DMS53 treated with DMSO at 0.1 percent for 48 hours (cell line): ENCODE data around the gene CAMK2N2.

ENCODE experiments used
- DNase-seq: peaks from one replicate; lab custom pipeline; 2025; ENCODE audit not compliant: unreplicated experiment; lab: John Stamatoyannopoulos, UW

The CAMK2N2 gene

GRCh38 chr3:184240384-184241140, 20.8 kb downstream of the CAMK2N2 start:
- no peak for DNase-seq

- no peak for DNase-seq
Measured at GRCh38 chr3:184239708-184240107, 21.6 kb downstream of the CAMK2N2 start.

- DNase-seq = no peak
Measured at GRCh38 chr3:184239221-184239620, 22.1 kb downstream of the CAMK2N2 start.

GRCh38 chr3:184238246-184238818, 23.0 kb downstream of the CAMK2N2 start:
- DNase-seq = no peak

- no peak for DNase-seq
Measured at GRCh38 chr3:184237807-184238206, 23.5 kb downstream of the CAMK2N2 start.

- DNase-seq = no peak
Measured at GRCh38 chr3:184237211-184237610, 24.1 kb downstream of the CAMK2N2 start.

- no peak for DNase-seq
Measured at GRCh38 chr3:184236636-184237035, 24.7 kb downstream of the CAMK2N2 start.

GRCh38 chr3:184236033-184236410, 25.3 kb downstream of the CAMK2N2 start:
- no peak for DNase-seq

GRCh38 chr3:184235381-184236032, 25.8 kb downstream of the CAMK2N2 start:
- no peak for DNase-seq

- no peak for DNase-seq
Measured at GRCh38 chr3:184234671-184235380, 26.5 kb downstream of the CAMK2N2 start.

- DNase-seq = peak; percentile 27
Measured at GRCh38 chr3:184234224-184234623, 27.1 kb downstream of the CAMK2N2 start.

GRCh38 chr3:184233127-184233843, 28.1 kb downstream of the CAMK2N2 start:
- no peak for DNase-seq

GRCh38 chr3:184231671-184232070, 29.7 kb downstream of the CAMK2N2 start:
- no peak for DNase-seq

- peak; percentile 38 for DNase-seq
Measured at GRCh38 chr3:184230603-184231528, 30.5 kb downstream of the CAMK2N2 start.

- peak; percentile 37 for DNase-seq
Measured at GRCh38 chr3:184230081-184230602, 31.2 kb downstream of the CAMK2N2 start.

- peak; percentile 63 for DNase-seq
Measured at GRCh38 chr3:184229394-184230080, 31.8 kb downstream of the CAMK2N2 start, which contains the start of gene VWA5B2. TSS of gene VWA5B2 (plus strand) at chr3:184229585. CDS start at chr3:184230529, 944 bp downstream.

GRCh38 chr3:184228376-184229137, 32.8 kb downstream of the CAMK2N2 start:
- DNase-seq = no peak

GRCh38 chr3:184227481-184227935, 33.8 kb downstream of the CAMK2N2 start:
- DNase-seq = peak; percentile 15
